CD8-positive, alpha-beta memory T cell (primary cell): Measurements from ENCODE around the gene CPXM2. TPM values are rescaled to one million over a fixed set of nuclear protein-coding genes. Genes with fewer than 3 reads are reported as not detected.

ENCODE experiments used
- CTCF ChIA-PET: fragments of 350-600 bp; sonication (Branson Sonifier 250); formaldehyde crosslinking; loops from one replicate; lab custom pipeline; 2021; ENCODE audit warnings: antibody characterized with exemption; lab: Charles Lee
- POLR2A ChIA-PET: fragments of 350-600 bp; sonication (Branson Sonifier 250); formaldehyde crosslinking; loops from one replicate; lab custom pipeline; 2021; ENCODE audit warnings: antibody characterized with exemption; lab: Charles Lee
- DNase-seq, 5 donors: peaks; one replicate each; pipeline versions ENCODE4 v3.0.0 to v3.0.0-alpha.2; 2020 to 2022; ENCODE audit warnings: mixed read lengths in 1 of 5
- H3K27ac ChIP-seq: one replicate; pipeline ENCODE4 v1.7.0; 2013; ENCODE audit warnings: low read depth, mild to moderate bottlenecking, low read length, moderate library complexity
- H3K27me3 ChIP-seq: 2 replicates; pipeline ENCODE4 v1.7.0; 2013; ENCODE audit warnings: low read length, mild to moderate bottlenecking; ENCODE audit not compliant: insufficient read depth, poor library complexity, severe bottlenecking
- H3K36me3 ChIP-seq: 2 replicates; pipeline ENCODE4 v1.7.0; 2013; ENCODE audit warnings: mild to moderate bottlenecking, low read length, moderate library complexity; ENCODE audit not compliant: insufficient read depth
- H3K4me1 ChIP-seq: 2 replicates; pipeline ENCODE4 v1.7.0; 2013; ENCODE audit warnings: mild to moderate bottlenecking, low read length, moderate library complexity; ENCODE audit not compliant: insufficient read depth
- H3K4me3 ChIP-seq: 2 replicates; pipeline ENCODE4 v1.7.0; 2013; ENCODE audit warnings: mild to moderate bottlenecking, low read length
- H3K9me3 ChIP-seq: 2 replicates; pipeline ENCODE4 v1.7.0; 2013; ENCODE audit warnings: mild to moderate bottlenecking, low read length
- H3K27ac Mint-ChIP-seq, 8 donors: one replicate each; pipeline ENCODE4 v1.8.0; 2020 to 2021; ENCODE audit warnings: mixed read lengths in 8 of 8, mild to moderate bottlenecking in 6 of 8, inconsistent platforms in 3 of 8, moderate library complexity in 3 of 8
- H3K27me3 Mint-ChIP-seq, 2 donors: one replicate each; pipeline ENCODE4 v1.8.0; 2020 to 2021; ENCODE audit warnings: mixed read lengths in 2 of 2, mild to moderate bottlenecking in 1 of 2, moderate library complexity in 1 of 2
- H3K36me3 Mint-ChIP-seq, 3 donors: one replicate each; pipeline ENCODE4 v1.8.0; 2020 to 2021; ENCODE audit warnings: mixed read lengths in 3 of 3, inconsistent platforms in 1 of 3, mild to moderate bottlenecking in 1 of 3
- H3K4me1 Mint-ChIP-seq, 3 donors: one replicate each; pipeline ENCODE4 v1.8.0; 2020 to 2021; ENCODE audit warnings: mixed read lengths in 3 of 3, inconsistent platforms in 1 of 3, mild to moderate bottlenecking in 1 of 3
- H3K4me3 Mint-ChIP-seq, 7 donors: one replicate each; pipeline ENCODE4 v1.8.0; 2020 to 2021; ENCODE audit warnings: mixed read lengths in 7 of 7, mild to moderate bottlenecking in 6 of 7, moderate library complexity in 4 of 7, inconsistent platforms in 2 of 7
- H3K9me3 Mint-ChIP-seq, 5 donors: one replicate each; pipeline ENCODE4 v1.8.0; 2020 to 2022; ENCODE audit warnings: mixed read lengths in 5 of 5, mild to moderate bottlenecking in 3 of 5, moderate library complexity in 2 of 5, inconsistent platforms in 1 of 5
- polyA plus RNA-seq: library from polyadenylated mRNA; unstranded; fragments of 300-500 nt; fragmentation: Illumina TruSeq; gene quantifications from one replicate; pipeline ENCODE4 v1.2.3, GENCODE V29; 2021
- total RNA-seq, 2 experiments: library from RNA; stranded (reverse); gene quantifications; one replicate each; pipeline ENCODE4 v1.2.3, GENCODE V29; 2021

Gene CPXM2
- total and polyA plus RNA-seq, 3 experiments from 2014 or later, result not detected

DNA sequence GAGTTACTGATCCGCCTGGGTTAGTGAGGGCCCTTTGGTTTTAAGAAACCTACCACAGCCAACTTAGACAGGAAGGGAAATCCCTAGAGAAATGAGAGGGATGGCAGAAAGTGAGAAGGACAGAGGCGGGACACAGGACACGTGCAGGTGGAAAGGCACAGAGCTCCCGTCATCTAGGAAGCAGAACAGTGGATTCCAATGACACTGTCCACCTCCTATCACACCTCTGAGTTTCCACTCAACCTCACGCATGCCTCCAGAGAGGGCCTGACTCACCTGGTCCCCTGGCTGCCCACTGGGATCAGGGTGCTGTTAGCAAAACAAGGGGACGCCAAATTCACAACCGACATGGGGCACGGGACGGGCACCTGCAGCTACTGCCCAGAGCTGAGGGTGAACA is 26.3 kb downstream of the CPXM2 start:
- no peaks in the 10 kb centered on the region for H3K36me3 ChIP-seq
- no peaks in the 10 kb centered on the region for H3K4me1 ChIP-seq
- H3K36me3 Mint-ChIP-seq, result peaks cover 0 to 1% (median 0%) of the 10 kb centered on the region in 3 donors
- H3K27ac Mint-ChIP-seq, result no peak overlapping the region
- peaks cover 5 to 12% of the 10 kb centered on the region in 2 donors for H3K27me3 Mint-ChIP-seq
- DNase-seq, result no peak
- POLR2A ChIA-PET, result no interaction called here
- no peaks in the 10 kb centered on the region for H3K4me1 Mint-ChIP-seq
- H3K9me3 Mint-ChIP-seq, result peaks cover 0 to 4% (median 0%) of the 10 kb centered on the region in 5 donors
- H3K27me3 ChIP-seq, result no peaks in the 10 kb centered on the region
- CTCF ChIA-PET, result no interaction called here
- H3K27ac ChIP-seq, result no peak overlapping the region
- no peaks in the 10 kb centered on the region for H3K9me3 ChIP-seq
- H3K4me3 ChIP-seq, result no peak overlapping the region
- H3K4me3 Mint-ChIP-seq, result no peak overlapping the region

DNA sequence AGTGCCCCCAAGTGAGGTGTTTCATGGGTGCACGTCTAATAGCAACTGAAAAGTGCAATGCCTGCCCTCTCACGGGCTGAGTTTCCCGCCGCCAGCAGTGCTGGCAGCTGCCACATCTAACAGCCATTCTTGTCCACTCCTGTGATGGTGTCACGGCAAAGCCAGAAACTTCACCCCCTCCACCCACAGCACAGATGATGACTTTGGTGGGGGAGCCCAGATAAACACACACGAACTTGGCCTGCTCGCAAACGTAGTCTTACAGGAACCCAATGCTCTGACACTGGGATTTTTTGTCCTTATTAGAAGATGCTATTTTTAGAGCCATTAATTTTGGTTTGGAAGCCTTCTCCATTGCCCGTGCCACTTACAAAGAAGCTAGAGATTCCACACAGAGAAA is 26.7 kb downstream of the CPXM2 start:
- Histone ChIP-seq H3K36me3 (no peaks in the 10 kb centered on the region), H3K9me3 (no peaks in the 10 kb centered on the region), H3K4me1 (no peaks in the 10 kb centered on the region), H3K27me3 (no peaks in the 10 kb centered on the region), H3K27ac (no peak overlapping the region), H3K4me3 (no peak overlapping the region)
- Mint-ChIP-seq H3K4me1 (no peaks in the 10 kb centered on the region), H3K27me3 (peaks cover 5 to 12% of the 10 kb centered on the region in 2 donors), H3K4me3 (no peak overlapping the region), H3K9me3 (peaks cover 0 to 4% (median 0%) of the 10 kb centered on the region in 5 donors), H3K36me3 (peaks cover 0 to 1% (median 0%) of the 10 kb centered on the region in 3 donors), H3K27ac (no peak overlapping the region)
- ChIA-PET POLR2A (no interaction called here), CTCF (no interaction called here)
- no peak for DNase-seq

DNA sequence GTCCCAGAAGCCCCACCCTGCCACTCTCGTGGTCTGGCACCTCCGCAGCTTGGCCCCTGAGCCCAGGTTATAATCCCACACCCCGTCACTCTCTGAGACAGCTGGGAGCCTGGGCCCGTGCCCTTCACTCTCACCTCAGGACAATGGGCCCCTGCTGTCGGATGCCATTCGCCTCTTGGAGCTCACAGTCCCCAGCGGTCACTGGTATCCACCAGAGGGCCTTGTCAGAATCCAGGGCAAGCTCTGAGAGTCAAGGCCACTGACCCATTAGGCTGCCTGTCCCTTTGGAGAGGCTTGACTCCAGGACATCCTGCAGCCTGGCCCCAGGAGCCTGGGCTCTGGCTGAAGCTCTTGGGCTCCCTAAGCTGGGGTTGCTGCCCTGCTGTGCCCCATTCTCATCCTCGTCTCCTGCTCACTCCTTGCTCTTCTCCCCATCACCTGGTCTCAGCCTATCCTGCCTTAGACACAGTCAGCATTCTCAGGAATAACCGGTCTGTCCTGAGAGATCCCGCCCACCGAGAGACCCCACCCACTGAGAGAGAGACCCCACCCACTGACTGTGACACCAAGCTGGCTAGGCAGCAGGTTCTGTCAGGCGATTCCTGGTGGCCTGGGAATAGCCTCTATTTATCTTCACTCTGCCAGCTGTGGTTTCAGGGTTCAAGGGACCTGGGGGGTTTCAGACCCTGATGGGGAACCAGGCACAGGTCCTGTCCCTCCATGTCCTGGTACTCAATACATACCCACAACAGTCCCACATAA is 27.7 kb downstream of the CPXM2 start:
- DNase-seq, result no peak
- no peaks in the 10 kb centered on the region for H3K4me1 ChIP-seq
- H3K27me3 ChIP-seq, result no peaks in the 10 kb centered on the region
- H3K9me3 ChIP-seq, result no peaks in the 10 kb centered on the region
- Mint-ChIP-seq H3K4me3 (no peak overlapping the region), H3K9me3 (peaks cover 0 to 4% (median 0%) of the 10 kb centered on the region in 5 donors), H3K36me3 (no peaks in the 10 kb centered on the region), H3K27me3 (peaks cover 5 to 9% of the 10 kb centered on the region in 2 donors), H3K27ac (no peak overlapping the region), H3K4me1 (no peaks in the 10 kb centered on the region)
- no peak overlapping the region for H3K27ac ChIP-seq
- CTCF ChIA-PET, result no interaction called here
- no peaks in the 10 kb centered on the region for H3K36me3 ChIP-seq
- no peak overlapping the region for H3K4me3 ChIP-seq
- POLR2A ChIA-PET, result no interaction called here

DNA sequence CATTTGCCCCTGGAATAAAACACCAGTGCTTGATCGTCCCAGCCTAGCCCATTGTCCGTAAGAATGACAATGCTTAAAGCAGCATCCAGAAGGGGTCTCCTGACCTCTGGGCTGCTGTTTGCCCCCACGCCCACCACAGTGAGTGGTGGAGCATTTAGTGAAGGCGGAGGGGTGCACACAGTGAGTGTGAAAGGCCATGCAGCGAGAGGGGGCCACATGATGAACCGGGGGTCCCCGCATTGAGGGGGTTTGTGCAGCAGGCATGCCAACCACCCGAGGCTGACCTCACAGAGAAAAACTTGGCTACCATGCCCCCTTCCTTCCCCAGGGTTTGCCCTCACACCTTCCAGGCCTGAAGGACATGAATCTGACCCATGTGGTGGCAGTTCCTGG is 28.4 kb downstream of the CPXM2 start:
- Mint-ChIP-seq H3K36me3 (no peaks in the 10 kb centered on the region), H3K4me3 (no peak overlapping the region), H3K27me3 (peaks cover 1 to 9% of the 10 kb centered on the region in 2 donors), H3K27ac (no peak overlapping the region), H3K9me3 (peaks cover 0 to 4% (median 0%) of the 10 kb centered on the region in 5 donors), H3K4me1 (no peaks in the 10 kb centered on the region)
- Histone ChIP-seq H3K4me3 (no peak overlapping the region), H3K27me3 (no peaks in the 10 kb centered on the region), H3K9me3 (no peaks in the 10 kb centered on the region), H3K27ac (no peak overlapping the region), H3K4me1 (no peaks in the 10 kb centered on the region), H3K36me3 (no peaks in the 10 kb centered on the region)
- no peak for DNase-seq
- ChIA-PET CTCF (no interaction called here), POLR2A (no interaction called here)

DNA sequence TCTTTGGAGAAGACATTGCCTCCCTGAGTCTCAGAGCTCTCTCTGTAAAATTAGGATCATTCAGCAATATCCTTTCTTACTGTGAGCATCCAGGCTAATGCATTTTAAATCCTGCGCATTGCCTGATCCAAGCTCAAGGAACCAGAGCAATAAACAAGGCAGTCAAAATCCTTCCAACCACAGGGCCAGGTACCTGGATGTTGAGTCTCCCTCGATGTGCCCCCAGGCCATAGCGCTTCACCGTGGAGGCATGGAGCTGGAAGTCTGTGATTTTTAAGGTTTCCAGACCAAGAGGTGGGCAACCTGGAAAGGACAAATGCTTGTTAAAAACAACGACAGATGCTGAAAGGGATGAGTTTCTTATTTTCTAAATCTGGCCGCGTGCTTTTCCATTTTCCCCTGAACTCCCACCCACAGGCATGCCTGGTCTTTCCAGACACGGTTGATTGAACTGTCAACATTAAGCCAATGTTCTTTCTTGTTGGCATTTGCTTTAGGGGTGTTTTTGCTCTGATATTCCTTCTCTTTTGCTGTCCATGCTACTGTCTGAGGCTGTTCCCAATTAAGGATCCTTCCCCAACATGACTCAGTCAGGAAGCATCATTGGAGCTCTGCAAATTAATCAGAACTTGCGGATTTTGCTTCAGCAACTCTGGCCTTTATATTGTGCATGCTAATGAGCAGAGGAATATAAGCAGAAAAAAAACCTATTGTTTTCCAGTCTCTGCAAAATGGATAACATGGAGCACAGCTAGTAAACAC is 29.0 kb downstream of the CPXM2 start:
- Histone ChIP-seq H3K4me3 (no peak overlapping the region), H3K36me3 (no peaks in the 10 kb centered on the region), H3K4me1 (no peaks in the 10 kb centered on the region), H3K27ac (no peak overlapping the region), H3K27me3 (no peaks in the 10 kb centered on the region), H3K9me3 (no peaks in the 10 kb centered on the region)
- ChIA-PET CTCF (no interaction called here), POLR2A (no interaction called here)
- Mint-ChIP-seq H3K27me3 (peaks cover 1 to 9% of the 10 kb centered on the region in 2 donors), H3K27ac (no peak overlapping the region), H3K36me3 (no peaks in the 10 kb centered on the region), H3K4me1 (no peaks in the 10 kb centered on the region), H3K4me3 (no peak overlapping the region), H3K9me3 (peaks cover 0 to 4% (median 0%) of the 10 kb centered on the region in 5 donors)
- no peak for DNase-seq

DNA sequence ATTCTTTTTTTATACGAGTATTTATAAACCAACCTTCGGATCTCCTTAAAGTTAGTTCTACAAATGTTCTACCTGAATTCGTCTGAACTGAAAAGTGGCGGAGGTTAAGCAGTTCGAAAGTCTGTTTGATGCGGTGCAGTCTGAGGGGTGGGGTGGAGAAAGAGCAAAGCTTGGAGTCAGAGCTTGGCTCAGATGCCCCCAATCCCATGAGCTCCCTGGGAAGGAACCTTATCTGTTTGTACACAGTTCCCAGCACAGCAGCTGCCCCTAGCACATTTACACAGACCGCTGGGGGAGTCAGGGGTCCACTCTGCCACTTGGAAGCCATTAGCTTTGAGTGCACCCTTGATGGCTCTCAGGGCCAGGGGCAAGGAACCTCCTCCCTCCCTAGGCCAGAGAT is 30.8 kb downstream of the CPXM2 start:
- no peaks in the 10 kb centered on the region for H3K4me1 ChIP-seq
- no peak overlapping the region for H3K27ac Mint-ChIP-seq
- no peak for DNase-seq

DNA sequence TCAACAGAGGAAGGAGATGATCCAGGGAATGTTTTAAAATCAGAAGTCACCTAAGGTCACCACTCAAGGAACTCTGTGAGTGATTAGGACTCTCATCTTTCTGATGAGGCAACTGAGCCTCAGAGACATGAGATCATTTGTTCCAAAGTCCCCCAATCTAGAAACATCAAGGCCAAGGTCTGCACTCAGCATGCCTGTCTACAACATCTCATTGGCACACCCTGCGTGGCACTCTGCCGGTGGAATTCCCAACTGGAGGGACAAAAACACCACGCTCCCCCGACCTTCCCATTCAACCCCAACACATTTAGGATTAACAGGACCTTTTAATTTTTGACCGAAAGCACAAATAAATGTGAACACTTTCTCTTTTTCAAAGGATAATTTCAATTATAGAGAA is 31.4 kb downstream of the CPXM2 start:
- no peaks in the 10 kb centered on the region for H3K4me1 ChIP-seq
- no peak overlapping the region for H3K27ac ChIP-seq
- no peak overlapping the region for H3K4me3 Mint-ChIP-seq
- H3K27ac Mint-ChIP-seq, result no peak overlapping the region
- CTCF ChIA-PET, result no interaction called here
- H3K4me3 ChIP-seq, result no peak overlapping the region
- no peak for DNase-seq
- no peaks in the 10 kb centered on the region for H3K9me3 Mint-ChIP-seq
- H3K36me3 ChIP-seq, result no peaks in the 10 kb centered on the region
- H3K9me3 ChIP-seq, result no peaks in the 10 kb centered on the region
- no peaks in the 10 kb centered on the region for H3K27me3 ChIP-seq
- H3K4me1 Mint-ChIP-seq, result no peaks in the 10 kb centered on the region
- peaks cover 0 to 5% of the 10 kb centered on the region in 2 donors for H3K27me3 Mint-ChIP-seq
- no peaks in the 10 kb centered on the region for H3K36me3 Mint-ChIP-seq
- POLR2A ChIA-PET, result no interaction called here

More for the DNA sequence above, 30.8 kb downstream of the CPXM2 start:
- CTCF ChIA-PET, result no interaction called here
- Histone ChIP-seq H3K9me3 (no peaks in the 10 kb centered on the region), H3K27me3 (no peaks in the 10 kb centered on the region), H3K27ac (no peak overlapping the region), H3K4me3 (no peak overlapping the region), H3K36me3 (no peaks in the 10 kb centered on the region)
- no peak overlapping the region for H3K4me3 Mint-ChIP-seq
- peaks cover 0 to 7% of the 10 kb centered on the region in 2 donors for H3K27me3 Mint-ChIP-seq
- no peaks in the 10 kb centered on the region for H3K36me3 Mint-ChIP-seq
- peaks cover 0 to 2% (median 0%) of the 10 kb centered on the region in 5 donors for H3K9me3 Mint-ChIP-seq
- H3K4me1 Mint-ChIP-seq, result no peaks in the 10 kb centered on the region
- POLR2A ChIA-PET, result no interaction called here

DNA sequence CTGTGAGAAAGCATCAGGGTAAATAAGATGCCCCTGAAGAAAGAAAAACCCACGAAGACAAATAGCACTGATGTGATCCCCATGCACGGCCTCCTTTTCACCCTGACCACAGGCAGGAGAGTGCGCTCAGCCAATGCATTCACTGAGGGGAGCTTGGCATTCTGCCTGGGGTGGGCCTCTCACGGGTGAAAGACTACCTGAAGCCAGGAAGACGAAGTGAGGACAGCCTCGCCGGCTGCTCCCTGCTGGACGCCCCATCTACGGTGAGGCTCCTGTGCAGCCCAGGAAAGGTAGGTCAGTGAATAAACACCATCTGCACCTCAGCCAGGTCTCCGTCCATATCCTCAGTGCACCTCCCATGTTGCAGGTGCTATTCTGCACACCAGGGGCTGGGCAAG is 32.0 kb downstream of the CPXM2 start:
- Mint-ChIP-seq H3K27me3 (peaks cover 0 to 5% of the 10 kb centered on the region in 2 donors), H3K9me3 (no peaks in the 10 kb centered on the region), H3K4me3 (no peak overlapping the region), H3K36me3 (no peaks in the 10 kb centered on the region), H3K27ac (no peak overlapping the region), H3K4me1 (no peaks in the 10 kb centered on the region)
- no peaks in the 10 kb centered on the region for H3K36me3 ChIP-seq
- DNase-seq, result no peak
- no peak overlapping the region for H3K4me3 ChIP-seq
- no peak overlapping the region for H3K27ac ChIP-seq
- no peaks in the 10 kb centered on the region for H3K9me3 ChIP-seq
- ChIA-PET POLR2A (no interaction called here), CTCF (no interaction called here)
- no peaks in the 10 kb centered on the region for H3K4me1 ChIP-seq
- no peaks in the 10 kb centered on the region for H3K27me3 ChIP-seq
